GM19452 (cell line): ENCODE results near the gene PRPS1L1.

Experiments
- ATAC-seq: cut with Tn5 transposase; IDR thresholded peaks from one replicate; pipeline ENCODE4 v1.9.1; 2021; ENCODE audit not compliant: unreplicated experiment

The PRPS1L1 gene

DNA sequence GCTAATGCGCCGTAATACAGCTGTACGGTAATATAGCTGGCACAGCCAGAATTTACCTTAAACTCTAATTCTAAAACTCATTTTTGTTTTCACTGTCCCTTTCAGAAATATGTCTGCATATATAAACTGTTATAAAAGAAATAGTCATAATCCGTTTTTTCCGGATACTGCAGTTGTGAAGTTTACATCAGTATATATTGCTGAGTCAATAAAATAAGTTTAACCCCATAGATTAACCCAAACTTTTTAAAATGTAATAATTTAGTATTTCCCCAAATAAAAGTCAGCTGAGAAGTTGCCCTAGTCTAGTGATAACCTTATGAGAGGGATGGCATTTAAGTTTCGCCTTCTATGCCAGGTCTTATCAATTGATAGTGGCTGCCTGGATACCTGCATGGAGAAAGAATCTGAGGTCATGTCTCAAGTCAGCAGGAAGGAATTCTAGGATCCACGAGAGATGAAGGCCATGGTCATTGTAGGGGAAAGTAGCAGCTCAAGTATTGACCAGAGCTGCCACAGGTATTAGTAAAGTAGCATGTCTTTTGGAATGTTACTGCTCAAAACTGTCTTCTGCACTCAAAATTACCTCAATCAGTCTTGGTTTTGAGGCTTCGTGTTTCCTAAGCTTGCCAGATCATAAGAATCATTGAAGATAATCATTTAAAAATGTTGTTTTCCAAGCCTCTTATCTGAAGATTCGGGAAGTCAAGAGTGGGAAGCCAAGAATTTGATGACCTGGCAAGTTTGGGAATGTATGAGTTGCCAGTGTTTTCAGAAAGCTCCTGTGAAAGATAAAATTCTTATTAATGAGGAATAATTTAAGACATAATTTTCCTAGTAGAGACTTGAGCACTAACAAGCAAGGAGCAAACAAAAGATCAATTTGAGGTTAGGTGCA is 10.8 kb downstream of the PRPS1L1 start:
- ATAC-seq: no peak

DNA sequence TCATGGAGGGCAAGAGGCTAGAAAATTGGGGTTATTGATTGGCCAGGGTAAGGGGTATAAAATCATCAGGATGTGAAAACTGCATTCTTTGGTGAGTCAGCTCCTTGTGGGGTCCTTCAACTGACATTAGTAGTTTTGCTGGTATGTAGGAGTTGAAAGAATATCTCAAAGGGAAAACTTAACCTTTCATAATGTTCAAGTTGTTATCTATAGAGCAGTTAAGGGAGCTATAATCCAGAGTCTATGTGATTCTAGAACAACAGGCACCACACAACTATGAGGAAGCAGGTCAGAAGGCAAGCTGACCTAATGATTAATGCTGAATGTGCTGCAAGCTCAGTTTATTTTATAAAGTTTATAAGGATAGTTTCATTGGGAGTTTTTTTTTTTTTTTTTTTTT is 13.7 kb downstream of the PRPS1L1 start:
- no peak for ATAC-seq

DNA sequence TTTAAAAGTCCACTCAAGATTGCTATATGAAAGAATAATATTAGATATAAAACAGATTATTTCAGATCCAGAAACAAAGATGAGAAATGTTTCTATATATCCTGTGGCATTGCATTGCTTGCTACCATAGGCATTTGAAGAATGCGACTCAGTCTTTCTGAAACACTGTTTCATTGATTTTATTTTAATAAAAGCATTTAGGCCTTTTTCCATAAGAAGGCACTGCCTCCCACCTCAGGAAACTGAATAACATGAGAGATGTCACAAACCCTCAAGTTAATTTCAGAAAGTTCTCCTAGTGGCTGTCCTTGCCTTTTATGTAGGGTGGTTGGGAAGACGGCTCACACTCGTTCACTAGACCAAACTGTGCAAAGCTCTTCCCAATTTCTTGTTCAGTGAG is 23.3 kb downstream of the PRPS1L1 start:
- no peak for ATAC-seq

DNA sequence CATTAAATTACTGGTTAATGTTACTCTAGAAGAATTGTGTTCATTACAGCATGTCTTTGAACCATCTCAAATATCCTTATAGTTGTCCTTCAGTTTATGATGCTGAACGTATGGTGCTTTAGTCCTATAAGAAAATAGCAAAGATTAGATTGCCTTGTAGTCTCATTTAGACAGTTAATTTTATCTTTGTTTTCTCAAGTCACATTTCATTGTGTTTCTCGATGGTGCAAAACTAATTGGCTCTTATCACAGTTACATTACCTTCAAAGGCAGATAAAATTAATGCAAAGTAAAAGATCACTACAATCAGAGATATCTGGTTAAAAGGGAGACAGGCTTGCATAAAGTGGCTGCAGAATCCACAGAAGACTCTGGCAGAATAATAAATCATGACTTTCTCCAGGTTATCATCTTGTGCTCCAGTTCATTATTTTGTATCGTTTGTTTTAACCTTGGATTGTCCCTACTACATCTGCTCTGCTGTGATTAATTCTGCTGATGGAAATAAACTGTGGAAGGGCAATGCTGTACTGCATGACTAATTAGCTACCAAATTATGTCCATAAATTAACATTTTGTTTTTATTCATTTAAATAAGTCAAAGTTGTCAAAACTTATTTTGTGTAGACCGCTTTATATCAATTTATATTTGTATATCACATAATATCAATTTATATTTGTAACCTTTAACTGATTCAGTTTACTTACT is 24.2 kb downstream of the PRPS1L1 start:
- no peak for ATAC-seq

DNA sequence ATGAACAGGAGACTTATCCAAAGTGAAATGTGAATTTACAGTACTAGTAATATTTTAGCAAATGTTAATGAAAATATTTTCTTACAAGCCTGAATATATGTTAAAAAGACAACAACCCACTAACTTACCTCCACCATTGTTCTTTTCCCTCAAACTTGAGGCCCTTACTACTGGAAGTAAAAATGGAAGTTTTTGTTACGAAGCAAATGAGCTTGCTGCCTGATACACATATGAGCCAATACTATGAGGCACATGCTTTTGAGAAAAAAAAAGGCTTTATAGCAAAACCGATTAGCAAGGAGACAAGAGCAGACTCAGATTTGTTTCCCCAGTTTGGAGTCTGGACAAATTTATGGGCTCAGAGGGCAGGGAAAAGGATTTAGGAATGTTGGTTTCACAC is 29.0 kb downstream of the PRPS1L1 start:
- no peak for ATAC-seq

DNA sequence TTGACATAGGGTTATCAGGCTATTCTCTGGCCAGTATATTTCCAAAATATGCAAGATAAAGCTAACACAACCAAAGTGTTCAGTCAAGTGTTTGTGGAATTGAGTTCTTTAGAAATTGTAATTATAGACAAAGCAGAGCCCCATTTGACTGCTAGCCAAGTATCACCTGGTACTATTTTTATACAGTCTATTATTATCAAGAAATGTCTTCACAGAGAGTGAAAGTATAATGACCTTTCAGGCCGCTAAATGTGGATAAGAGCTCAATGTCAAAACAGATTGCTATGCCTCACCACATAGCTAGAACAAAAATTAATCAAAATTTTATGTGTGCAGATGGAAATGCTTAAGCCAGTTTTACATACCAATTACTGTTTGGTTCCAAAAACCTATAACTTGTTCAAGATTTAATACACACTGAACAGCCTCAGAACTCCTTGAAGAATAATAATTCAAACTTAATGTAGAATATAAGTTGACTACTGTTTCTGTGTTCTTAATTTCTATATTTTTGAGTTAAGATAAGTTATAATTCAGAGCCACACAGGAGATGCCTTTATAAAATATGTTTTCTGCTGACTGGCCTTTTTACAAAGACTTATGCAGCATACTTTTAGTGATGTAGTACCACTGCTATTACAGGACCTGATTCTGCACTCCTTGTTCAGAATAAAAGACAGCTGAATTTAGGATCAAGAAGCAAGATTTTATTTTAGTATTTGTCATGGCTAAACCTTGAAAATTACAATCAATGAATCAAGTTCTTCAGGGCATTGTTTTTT is 31.0 kb downstream of the PRPS1L1 start:
- no peak for ATAC-seq

DNA sequence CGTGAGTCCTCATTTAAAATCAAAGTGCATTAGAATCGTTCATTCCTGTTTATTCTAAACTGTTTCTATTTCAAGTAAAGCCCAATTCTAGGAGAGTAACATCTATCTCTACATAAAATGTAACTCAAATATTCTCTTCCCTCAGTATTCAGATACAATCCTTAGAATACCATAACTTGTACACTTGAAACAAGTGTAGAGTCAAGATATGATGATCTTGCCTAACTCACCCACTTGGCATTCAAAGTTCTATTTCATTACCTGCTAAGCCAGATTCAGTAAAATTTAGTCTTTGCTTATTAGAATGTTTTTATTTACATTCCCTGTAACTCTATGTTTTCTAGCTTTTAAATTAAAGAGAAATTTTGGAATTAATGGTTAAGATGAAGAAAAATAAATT is 31.6 kb downstream of the PRPS1L1 start:
- no peak for ATAC-seq

DNA sequence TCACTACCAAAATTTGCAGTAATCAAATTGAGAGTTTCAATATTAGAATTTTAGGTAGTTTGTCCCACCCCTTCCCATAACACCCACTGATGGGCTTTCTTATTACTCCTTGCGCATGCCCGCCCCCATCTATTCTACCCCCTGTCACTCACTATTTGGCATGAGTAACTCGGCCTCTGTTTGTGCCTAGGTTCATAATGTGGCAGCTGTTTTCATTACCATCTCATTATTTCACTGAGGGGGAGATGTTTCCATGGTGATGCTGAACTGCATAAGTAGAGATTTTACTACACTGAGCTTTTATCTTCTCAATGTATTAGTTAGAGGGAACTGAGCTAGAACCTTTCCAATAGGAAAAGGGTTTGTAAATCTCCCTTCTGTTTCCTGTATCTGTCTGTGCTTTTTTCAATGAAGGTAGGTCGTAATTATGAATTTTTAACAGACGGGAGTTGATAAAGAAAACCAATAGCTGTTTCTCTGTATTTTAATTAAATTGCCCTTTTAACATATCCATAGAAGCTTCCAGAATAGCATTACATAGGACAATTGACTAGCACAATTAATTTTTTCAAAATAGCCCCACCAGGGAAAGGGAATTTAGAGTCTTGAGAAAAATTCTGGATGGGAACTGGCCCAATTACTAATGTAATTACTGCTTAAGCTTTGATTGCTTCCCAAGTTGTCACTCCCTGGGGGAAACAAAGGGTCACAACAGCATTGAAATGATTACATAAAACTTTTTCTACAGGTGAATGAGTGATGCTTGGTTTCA is 33.4 kb downstream of the PRPS1L1 start:
- no peak for ATAC-seq

DNA sequence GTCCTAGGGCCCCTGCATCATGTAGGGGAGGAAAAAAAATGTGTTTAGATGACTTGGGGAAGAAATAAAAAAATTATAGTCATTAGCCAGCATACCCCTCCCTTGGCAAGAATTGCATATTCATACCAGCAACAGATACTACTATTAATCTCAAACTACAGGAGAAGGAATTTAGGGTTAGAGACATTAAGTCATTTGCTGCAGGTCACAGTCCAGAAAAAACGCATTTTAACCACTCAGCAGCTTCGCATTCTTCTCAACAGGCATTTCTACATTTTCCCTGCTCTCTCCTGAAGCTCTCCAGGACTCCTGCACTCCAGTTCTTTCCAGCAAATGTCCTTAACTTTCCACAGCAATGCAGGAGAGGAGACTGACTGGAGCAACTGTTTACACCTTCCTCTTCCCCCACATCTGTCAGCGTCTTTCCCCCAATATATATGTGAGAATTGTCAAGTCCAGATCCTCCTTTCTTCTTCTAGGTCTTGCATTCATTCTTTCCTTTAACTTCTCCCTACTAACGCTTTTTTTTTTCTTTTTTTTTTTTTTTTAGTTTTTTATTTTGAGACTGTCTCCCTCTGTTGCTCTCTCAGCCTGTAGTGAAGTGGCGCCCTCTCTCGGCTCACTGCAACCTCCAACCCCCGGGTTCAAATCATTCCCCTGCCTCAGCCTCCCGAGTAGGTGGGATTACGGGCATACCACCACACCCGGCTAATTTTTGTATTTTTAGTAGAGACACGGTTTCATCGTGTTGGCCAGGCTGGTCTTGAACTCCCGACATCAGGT is 35.6 kb downstream of the PRPS1L1 start:
- no peak for ATAC-seq

DNA sequence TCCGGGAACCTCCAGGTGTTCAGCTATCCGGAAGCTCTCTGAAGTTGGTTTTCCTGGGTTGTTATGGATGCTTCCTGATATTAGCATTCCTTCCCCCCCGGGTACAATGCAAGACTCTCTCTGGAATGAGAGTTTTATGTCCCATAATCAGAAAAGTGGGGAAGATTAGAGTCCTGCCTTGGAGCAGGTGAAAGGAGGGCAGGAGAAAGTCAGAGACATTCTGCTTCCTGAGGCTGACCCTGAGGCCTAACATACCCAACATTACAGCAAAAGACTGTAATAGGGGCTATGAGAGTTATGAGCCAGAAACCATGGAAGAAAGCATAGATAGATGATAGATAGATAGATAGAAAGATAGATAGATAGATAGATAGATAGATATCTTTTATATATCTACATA is 36.9 kb downstream of the PRPS1L1 start:
- ATAC-seq: no peak

DNA sequence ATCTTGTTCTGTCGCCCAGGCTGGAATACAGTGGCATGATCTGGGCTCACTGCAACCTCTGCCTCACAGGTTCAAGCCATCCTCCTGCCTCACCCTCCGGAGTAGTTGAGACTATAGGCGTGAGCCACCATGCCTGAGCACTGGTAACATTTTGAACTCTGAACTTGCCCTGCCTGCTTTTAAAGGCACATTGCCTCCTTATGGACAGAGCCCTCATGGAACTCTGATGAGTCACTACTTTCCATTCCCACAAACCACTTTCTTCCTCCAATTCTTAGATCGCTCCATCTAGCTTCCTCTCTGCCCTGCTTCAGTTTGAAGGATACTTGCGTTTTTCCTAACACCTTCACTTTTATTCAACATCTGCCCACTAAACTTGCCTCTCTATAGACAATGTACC is 38.1 kb downstream of the PRPS1L1 start:
- no peak for ATAC-seq

DNA sequence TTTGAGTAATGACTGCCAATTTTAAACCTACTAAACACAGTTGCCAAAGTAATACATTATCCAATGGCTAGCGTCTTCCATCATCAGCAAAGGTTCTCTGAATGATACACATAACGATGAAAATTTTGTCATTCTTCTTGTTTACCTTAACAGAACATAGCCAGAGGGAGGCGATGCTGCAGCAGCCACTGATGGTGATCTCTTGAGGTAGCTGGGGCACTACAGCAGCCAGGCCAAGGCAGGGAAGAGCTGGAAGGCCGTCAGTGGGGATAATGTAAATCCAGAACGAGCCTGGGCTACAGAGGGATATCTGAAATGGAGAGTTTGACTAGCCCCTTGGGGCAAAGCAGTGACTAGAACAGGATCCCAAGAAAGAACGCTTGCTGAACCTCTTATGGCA is 38.8 kb downstream of the PRPS1L1 start:
- ATAC-seq: no peak

DNA sequence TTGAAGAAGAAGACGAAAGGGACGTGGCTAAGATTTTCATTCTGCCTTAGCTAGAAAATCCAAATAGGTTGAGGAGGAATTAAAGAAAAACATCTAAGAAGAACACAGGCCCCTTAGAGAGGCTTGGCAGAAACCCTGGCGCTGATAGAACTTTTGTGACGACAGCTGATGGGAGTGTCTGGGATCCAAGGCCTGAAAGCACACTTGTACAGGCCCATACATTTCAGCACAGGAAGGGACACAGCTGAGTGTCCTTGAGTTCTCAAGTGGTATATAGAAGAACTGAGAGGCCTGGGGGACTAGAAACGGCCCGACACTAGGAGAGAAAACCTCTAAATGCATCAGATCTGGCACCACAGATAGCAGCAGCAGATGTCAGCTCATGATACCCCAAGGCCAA is 39.5 kb downstream of the PRPS1L1 start:
- ATAC-seq: no peak

DNA sequence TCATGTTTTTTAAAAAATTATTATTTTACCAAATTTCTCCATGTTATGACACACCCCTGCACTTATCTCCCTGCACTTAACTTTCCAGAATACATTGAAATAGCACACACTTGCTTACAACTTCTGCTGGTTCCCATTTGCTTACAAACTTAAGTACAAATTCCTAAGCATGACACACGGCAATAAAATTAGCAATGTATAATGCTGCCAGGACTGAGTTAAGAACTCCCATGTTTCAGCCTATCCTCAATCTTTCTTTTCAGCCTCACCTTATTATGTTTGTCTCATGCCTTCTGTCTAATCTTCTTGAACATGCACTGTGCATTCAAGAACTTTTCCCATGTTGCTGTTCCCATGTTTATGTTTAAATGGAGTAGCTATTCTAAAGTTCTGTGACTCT is 40.8 kb downstream of the PRPS1L1 start:
- no peak for ATAC-seq

DNA sequence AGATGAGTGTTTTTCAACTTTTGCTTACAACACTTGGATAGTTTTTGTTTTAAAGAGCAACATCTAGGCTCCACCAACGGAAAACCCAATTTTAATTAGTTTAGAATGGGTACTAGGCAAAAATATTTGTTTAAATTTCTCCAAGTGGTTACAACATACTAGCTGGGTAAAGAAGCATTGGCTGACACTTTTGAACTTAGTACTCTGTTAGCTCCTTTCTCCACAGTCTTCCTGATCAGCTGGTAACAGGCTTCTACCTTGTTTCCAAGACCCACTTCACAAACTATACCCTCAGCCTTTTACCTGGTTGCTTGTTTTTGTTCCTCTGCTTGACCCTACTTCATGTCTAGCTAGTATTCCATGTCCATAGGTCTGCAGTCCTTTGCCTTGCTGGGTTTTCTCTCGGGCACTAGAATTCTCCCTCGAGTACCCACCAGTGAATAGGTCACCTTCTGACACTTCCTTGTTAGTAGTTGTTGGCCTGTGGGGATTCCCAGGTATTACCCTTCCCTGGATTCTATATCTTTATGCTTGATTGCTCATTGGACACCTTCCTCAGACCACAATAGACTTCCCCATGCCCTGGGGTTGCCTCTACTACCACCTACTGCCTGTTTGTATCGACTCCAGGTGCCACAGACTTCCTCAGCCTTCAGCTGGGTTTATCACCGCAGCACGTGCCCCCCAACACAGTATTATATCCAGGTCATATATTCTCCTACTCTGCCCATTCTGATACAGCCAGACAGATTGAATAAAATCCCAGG is 42.0 kb downstream of the PRPS1L1 start:
- no peak for ATAC-seq

DNA sequence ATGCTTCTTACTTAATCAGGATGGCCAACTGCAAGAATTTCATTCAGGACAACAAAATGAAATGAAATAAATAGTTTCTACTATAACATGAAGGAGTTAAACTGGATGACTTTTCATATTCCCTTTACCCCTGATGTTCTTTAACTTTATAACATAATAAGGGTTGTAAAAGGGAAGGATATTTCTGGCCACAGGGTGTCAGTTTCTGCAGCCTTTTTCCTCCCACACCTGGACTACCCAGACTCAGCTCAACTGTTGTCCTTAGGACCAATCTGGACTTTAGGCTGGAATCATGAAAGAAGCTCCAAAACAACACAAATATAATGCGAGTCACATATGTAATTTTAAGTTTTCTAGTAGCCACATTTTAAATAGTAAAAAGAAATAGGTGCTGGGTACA is 43.4 kb downstream of the PRPS1L1 start:
- ATAC-seq: no peak

DNA sequence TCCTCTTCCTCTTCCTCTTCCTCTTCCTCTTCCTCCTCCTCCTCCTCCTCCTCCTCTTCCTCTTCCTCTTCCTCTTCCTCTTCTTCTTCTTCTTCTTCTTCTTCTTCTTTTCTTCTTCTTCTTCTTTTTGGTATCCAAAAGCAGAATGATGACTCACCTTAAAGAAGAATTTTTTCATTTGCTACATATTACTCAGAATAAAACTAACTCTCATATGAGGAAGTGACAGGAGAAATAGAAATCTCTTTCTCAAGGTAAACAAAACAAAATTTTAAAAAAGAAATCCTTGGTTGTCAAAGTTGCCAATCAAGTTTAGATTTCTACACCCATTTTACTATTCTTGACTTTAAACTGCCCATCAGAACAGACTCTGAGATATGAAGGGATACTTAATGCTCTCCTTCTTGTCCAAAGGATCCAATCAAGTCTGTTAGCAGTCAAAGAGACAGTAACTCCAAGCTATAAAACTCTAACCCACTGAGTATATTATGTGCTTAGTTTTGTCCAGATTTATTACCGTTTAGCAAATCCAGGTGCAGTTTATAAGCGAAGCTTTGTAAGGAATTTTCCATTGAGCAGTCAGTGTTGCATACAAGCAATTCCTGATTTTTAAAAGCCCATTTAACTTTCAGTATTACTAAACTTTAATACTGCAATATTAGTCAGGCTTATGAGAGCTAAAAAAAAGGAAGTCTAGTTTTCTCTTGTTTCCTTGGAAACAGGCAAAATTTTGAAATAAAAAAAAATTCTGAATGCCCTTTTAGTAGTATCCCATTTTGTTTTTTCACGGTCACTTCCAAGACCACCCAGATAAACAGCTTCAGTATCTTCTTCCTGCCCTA is 44.2 kb downstream of the PRPS1L1 start:
- ATAC-seq: no peak

DNA sequence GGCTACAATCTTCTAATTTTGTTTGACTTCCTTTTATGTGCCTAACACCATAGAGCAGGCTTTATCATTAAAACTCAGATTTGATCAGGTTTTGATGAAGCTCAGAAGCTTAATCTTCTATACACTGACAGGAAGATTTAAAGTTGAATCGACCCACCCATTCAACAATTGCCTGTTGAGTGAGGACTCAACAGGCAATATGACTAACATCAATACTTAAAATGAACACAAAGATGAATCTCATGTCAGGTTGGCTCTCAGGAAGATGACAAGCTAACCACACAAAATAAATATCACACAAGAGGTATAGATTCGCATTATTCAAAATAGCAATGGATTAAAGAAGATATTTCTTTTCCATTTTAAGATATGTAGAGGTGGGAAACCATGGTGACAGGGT is 50.7 kb downstream of the PRPS1L1 start:
- no peak for ATAC-seq
